A549 (cell line): ENCODE measurements around the gene BCAS1.

Experiments used
- CTCF ChIP-seq: fragments of >200 bp; sonication (Bioruptor Twin); formaldehyde crosslinking; IDR thresholded peaks from 3 replicates; pipeline ENCODE4 v1.5.1; 2016
- EP300 ChIP-seq, 2 experiments: fragments of >200 bp; sonication (Bioruptor Twin); formaldehyde crosslinking; IDR thresholded peaks; 2 replicates in 1 of 2; 3 replicates in 1 of 2; pipeline ENCODE4 v1.6.1; 2016 to 2017
- JUN ChIP-seq, 2 experiments: fragments of >200 bp; sonication (Bioruptor Twin); formaldehyde crosslinking; IDR thresholded peaks; 2 replicates in 1 of 2; 3 replicates in 1 of 2; pipeline ENCODE4 v1.6.1; 2016 to 2017
- MAZ ChIP-seq: fragments of 150-350 bp; IDR thresholded peaks from 2 replicates; pipeline ENCODE4 v1.6.1; 2014; ENCODE audit warnings: antibody characterized with exemption, low read depth, low read length, borderline replicate concordance
- POLR2A ChIP-seq: IDR thresholded peaks from 2 replicates; pipeline ENCODE4 v1.6.1; 2012; ENCODE audit warnings: mild to moderate bottlenecking, low read length
- RCOR1 ChIP-seq: fragments of 150-350 bp; IDR thresholded peaks from 2 replicates; pipeline ENCODE4 v1.6.1; 2014; ENCODE audit warnings: antibody characterized with exemption, low read length, low read depth
- REST ChIP-seq: fragments of 200-600 bp; sonication (generic); IDR thresholded peaks from 2 replicates; pipeline ENCODE4 v1.6.1; 2016; ENCODE audit warnings: antibody characterized with exemption, mild to moderate bottlenecking, moderate library complexity
- TF ChIP-seq, protein P1 (sequence below): IDR thresholded peaks from 2 replicates; pipeline ENCODE4 v1.6.1; 2012

GRCh38 chr20:54029643-54030042 is 40.8 kb downstream of the BCAS1 start:
- TF ChIP-seq CTCF (no peak), MAZ (no peak), POLR2A (no peak), REST (no peak), RCOR1 (no peak), JUN (IDR thresholded peaks at IDR 0.05) (no peak), EP300 (IDR thresholded peaks at IDR 0.05) (no peak)
- TF ChIP-seq, protein P1, sequence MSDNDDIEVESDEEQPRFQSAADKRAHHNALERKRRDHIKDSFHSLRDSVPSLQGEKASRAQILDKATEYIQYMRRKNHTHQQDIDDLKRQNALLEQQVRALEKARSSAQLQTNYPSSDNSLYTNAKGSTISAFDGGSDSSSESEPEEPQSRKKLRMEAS: no peak
